ENCODE results near the gene NAB1.

Gene NAB1

DNA sequence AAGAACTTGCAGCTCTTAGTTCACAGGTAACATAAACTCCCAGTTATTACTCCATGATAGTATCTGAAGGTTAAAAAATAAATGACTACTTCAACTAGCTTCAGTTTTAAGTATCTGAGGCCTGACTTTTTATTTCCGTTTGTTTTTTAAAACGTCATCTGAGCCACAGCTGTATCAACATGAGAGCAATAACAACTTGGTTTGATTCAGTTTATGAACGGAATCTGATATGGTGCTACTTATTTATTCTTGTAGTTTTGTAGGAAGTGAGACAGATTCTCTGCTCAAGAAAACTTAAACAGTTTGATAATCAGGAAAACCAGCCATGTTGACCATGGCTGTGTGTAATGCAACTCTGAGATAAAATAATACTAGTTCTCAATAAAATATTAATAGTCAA is 34.9 kb downstream of the NAB1 start:
- no peaks in the 10 kb centered on the region for H3K27me3 ChIP-seq (ENCODE audit: control insufficient read depth in 2 of 2, insufficient read depth in 2 of 2, low read length in 2 of 2)
- H3K36me3 ChIP-seq (ENCODE audit: control insufficient read depth in 2 of 2, insufficient read depth in 2 of 2, low read length in 2 of 2) = peaks cover 17 to 35% of the 10 kb centered on the region in 2 donors
- H3K4me3 ChIP-seq (ENCODE audit: low read length in 2 of 2) = no peak overlapping the region
- H3K9me3 ChIP-seq (ENCODE audit: control insufficient read depth in 2 of 2, low read length in 2 of 2) = no peaks in the 10 kb centered on the region
- H3K9ac ChIP-seq (ENCODE audit: low read depth in 1 of 2, low read length in 2 of 2) = no peak overlapping the region
- no peak overlapping the region for H3K27ac ChIP-seq (ENCODE audit: low read depth in 2 of 2, low read length in 2 of 2)
- peaks cover 0 to 3% of the 10 kb centered on the region in 2 donors for H3K4me1 ChIP-seq (ENCODE audit: control insufficient read depth in 2 of 2, insufficient read depth in 2 of 2, low read length in 2 of 2)

- H3K4me1 ChIP-seq (ENCODE audit: control insufficient read depth in 2 of 2, insufficient read depth in 2 of 2, low read length in 2 of 2) = no peaks in the 10 kb centered on the region
These were observed 36.0 kb downstream of the NAB1 start for GRCh38 chr2:190684931-190685330.

GRCh38 chr2:190685333-190685732 is 36.5 kb downstream of the NAB1 start:
- Histone ChIP-seq H3K27me3 (ENCODE audit: control insufficient read depth in 2 of 2, insufficient read depth in 2 of 2, low read length in 2 of 2) (no peaks in the 10 kb centered on the region), H3K27ac (ENCODE audit: low read depth in 2 of 2, low read length in 2 of 2) (no peak overlapping the region), H3K9me3 (ENCODE audit: control insufficient read depth in 2 of 2, low read length in 2 of 2) (no peaks in the 10 kb centered on the region), H3K36me3 (ENCODE audit: control insufficient read depth in 2 of 2, insufficient read depth in 2 of 2, low read length in 2 of 2) (peaks cover 24 to 37% of the 10 kb centered on the region in 2 donors), H3K4me3 (ENCODE audit: low read length in 2 of 2) (no peak overlapping the region), H3K9ac (ENCODE audit: low read depth in 1 of 2, low read length in 2 of 2) (no peak overlapping the region), H3K4me1 (ENCODE audit: control insufficient read depth in 2 of 2, insufficient read depth in 2 of 2, low read length in 2 of 2) (no peaks in the 10 kb centered on the region)

More at GRCh38 chr2:190684931-190685330, 36.0 kb downstream of the NAB1 start:
- no peaks in the 10 kb centered on the region for H3K27me3 ChIP-seq (ENCODE audit: control insufficient read depth in 2 of 2, insufficient read depth in 2 of 2, low read length in 2 of 2)
- no peak overlapping the region for H3K9ac ChIP-seq (ENCODE audit: low read depth in 1 of 2, low read length in 2 of 2)
- H3K9me3 ChIP-seq (ENCODE audit: control insufficient read depth in 2 of 2, low read length in 2 of 2) = no peaks in the 10 kb centered on the region
- H3K4me3 ChIP-seq (ENCODE audit: low read length in 2 of 2) = no peak overlapping the region
- H3K27ac ChIP-seq (ENCODE audit: low read depth in 2 of 2, low read length in 2 of 2) = no peak overlapping the region
- peaks cover 22 to 37% of the 10 kb centered on the region in 2 donors for H3K36me3 ChIP-seq (ENCODE audit: control insufficient read depth in 2 of 2, insufficient read depth in 2 of 2, low read length in 2 of 2)

- no peaks in the 10 kb centered on the region for H3K4me1 ChIP-seq (ENCODE audit: control insufficient read depth in 2 of 2, insufficient read depth in 2 of 2, low read length in 2 of 2)
- H3K27me3 ChIP-seq (ENCODE audit: control insufficient read depth in 2 of 2, insufficient read depth in 2 of 2, low read length in 2 of 2) = no peaks in the 10 kb centered on the region
- H3K9ac ChIP-seq (ENCODE audit: low read depth in 1 of 2, low read length in 2 of 2) = no peak overlapping the region
- no peak overlapping the region for H3K27ac ChIP-seq (ENCODE audit: low read depth in 2 of 2, low read length in 2 of 2)
- peaks cover 10 to 13% of the 10 kb centered on the region in 2 donors for H3K36me3 ChIP-seq (ENCODE audit: control insufficient read depth in 2 of 2, insufficient read depth in 2 of 2, low read length in 2 of 2)
- H3K9me3 ChIP-seq (ENCODE audit: control insufficient read depth in 2 of 2, low read length in 2 of 2) = no peaks in the 10 kb centered on the region
- no peak overlapping the region for H3K4me3 ChIP-seq (ENCODE audit: low read length in 2 of 2)
These were observed 44.8 kb downstream of the NAB1 start for GRCh38 chr2:190693533-190694232.

DNA sequence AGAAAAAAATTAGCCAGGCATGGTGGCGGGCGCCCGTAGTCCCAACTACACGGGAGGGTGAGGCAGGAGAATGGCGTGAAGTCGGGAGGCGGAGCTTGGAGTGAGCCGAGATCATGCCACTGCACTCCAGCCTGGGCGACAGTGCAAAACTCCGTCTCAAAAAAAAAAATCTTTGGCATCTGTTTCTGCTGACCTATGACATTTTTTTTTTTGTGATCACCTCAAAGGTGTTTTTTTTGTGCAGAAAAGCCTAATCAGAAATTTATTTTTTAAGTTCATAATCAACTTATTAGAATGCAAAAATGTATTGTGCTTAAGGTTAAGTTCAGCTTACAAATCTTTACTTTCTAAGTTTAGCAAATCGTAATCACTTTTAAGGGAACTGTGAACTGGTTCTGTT is 45.6 kb downstream of the NAB1 start:
- no peak overlapping the region for H3K9ac ChIP-seq (ENCODE audit: low read depth in 1 of 2, low read length in 2 of 2)
- peaks cover 6 to 8% of the 10 kb centered on the region in 2 donors for H3K36me3 ChIP-seq (ENCODE audit: control insufficient read depth in 2 of 2, insufficient read depth in 2 of 2, low read length in 2 of 2)
- no peaks in the 10 kb centered on the region for H3K27me3 ChIP-seq (ENCODE audit: control insufficient read depth in 2 of 2, insufficient read depth in 2 of 2, low read length in 2 of 2)
- H3K4me1 ChIP-seq (ENCODE audit: control insufficient read depth in 2 of 2, insufficient read depth in 2 of 2, low read length in 2 of 2) = no peaks in the 10 kb centered on the region
- H3K9me3 ChIP-seq (ENCODE audit: control insufficient read depth in 2 of 2, low read length in 2 of 2) = no peaks in the 10 kb centered on the region
- H3K4me3 ChIP-seq (ENCODE audit: low read length in 2 of 2) = no peak overlapping the region
- no peak overlapping the region for H3K27ac ChIP-seq (ENCODE audit: low read depth in 2 of 2, low read length in 2 of 2)

- Histone ChIP-seq H3K36me3 (ENCODE audit: control insufficient read depth in 2 of 2, insufficient read depth in 2 of 2, low read length in 2 of 2) (peaks cover 2 to 3% of the 10 kb centered on the region in 2 donors), H3K4me1 (ENCODE audit: control insufficient read depth in 2 of 2, insufficient read depth in 2 of 2, low read length in 2 of 2) (no peaks in the 10 kb centered on the region), H3K9ac (ENCODE audit: low read depth in 1 of 2, low read length in 2 of 2) (no peak overlapping the region), H3K4me3 (ENCODE audit: low read length in 2 of 2) (no peak overlapping the region), H3K27me3 (ENCODE audit: control insufficient read depth in 2 of 2, insufficient read depth in 2 of 2, low read length in 2 of 2) (no peaks in the 10 kb centered on the region), H3K9me3 (ENCODE audit: control insufficient read depth in 2 of 2, low read length in 2 of 2) (no peaks in the 10 kb centered on the region), H3K27ac (ENCODE audit: low read depth in 2 of 2, low read length in 2 of 2) (no peak overlapping the region)
These were observed 46.9 kb downstream of the NAB1 start for GRCh38 chr2:190695739-190696138.

GRCh38 chr2:190696792-190697398 is 48.0 kb downstream of the NAB1 start:
- Histone ChIP-seq H3K9me3 (ENCODE audit: control insufficient read depth in 2 of 2, low read length in 2 of 2) (no peaks in the 10 kb centered on the region), H3K27me3 (ENCODE audit: control insufficient read depth in 2 of 2, insufficient read depth in 2 of 2, low read length in 2 of 2) (no peaks in the 10 kb centered on the region), H3K9ac (ENCODE audit: low read depth in 1 of 2, low read length in 2 of 2) (no peak overlapping the region), H3K27ac (ENCODE audit: low read depth in 2 of 2, low read length in 2 of 2) (no peak overlapping the region), H3K4me1 (ENCODE audit: control insufficient read depth in 2 of 2, insufficient read depth in 2 of 2, low read length in 2 of 2) (no peaks in the 10 kb centered on the region), H3K4me3 (ENCODE audit: low read length in 2 of 2) (no peak overlapping the region), H3K36me3 (ENCODE audit: control insufficient read depth in 2 of 2, insufficient read depth in 2 of 2, low read length in 2 of 2) (peaks cover 0 to 3% of the 10 kb centered on the region in 2 donors)

DNA sequence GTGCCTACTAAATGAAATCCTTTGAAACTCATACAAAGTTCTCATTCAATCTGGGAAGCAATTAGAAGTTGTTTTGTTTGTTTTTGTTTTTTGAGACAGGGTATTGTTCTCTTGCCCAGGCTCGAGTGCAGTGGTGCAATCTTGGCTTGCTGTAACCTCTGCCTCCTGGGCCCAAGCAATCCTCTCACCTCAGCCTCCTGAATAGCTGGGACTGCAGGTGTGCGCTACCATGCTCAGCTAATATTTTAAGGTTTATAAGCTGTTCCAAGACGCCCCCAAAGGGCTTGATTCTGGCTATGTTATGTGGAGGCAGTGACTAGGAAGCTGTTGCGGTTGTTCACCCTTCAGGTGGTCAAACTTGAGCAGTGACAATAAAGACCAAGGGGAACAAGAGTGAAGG is 48.5 kb downstream of the NAB1 start:
- no peak overlapping the region for H3K9ac ChIP-seq (ENCODE audit: low read depth in 1 of 2, low read length in 2 of 2)
- no peaks in the 10 kb centered on the region for H3K27me3 ChIP-seq (ENCODE audit: control insufficient read depth in 2 of 2, insufficient read depth in 2 of 2, low read length in 2 of 2)
- no peak overlapping the region for H3K27ac ChIP-seq (ENCODE audit: low read depth in 2 of 2, low read length in 2 of 2)

GRCh38 chr2:190698895-190699294 is 50.0 kb downstream of the NAB1 start:
- Histone ChIP-seq H3K27ac (ENCODE audit: low read depth in 2 of 2, low read length in 2 of 2) (no peak overlapping the region), H3K36me3 (ENCODE audit: control insufficient read depth in 2 of 2, insufficient read depth in 2 of 2, low read length in 2 of 2) (no peaks in the 10 kb centered on the region), H3K9me3 (ENCODE audit: control insufficient read depth in 2 of 2, low read length in 2 of 2) (no peaks in the 10 kb centered on the region), H3K4me1 (ENCODE audit: control insufficient read depth in 2 of 2, insufficient read depth in 2 of 2, low read length in 2 of 2) (no peaks in the 10 kb centered on the region), H3K4me3 (ENCODE audit: low read length in 2 of 2) (no peak overlapping the region), H3K9ac (ENCODE audit: low read depth in 1 of 2, low read length in 2 of 2) (no peak overlapping the region), H3K27me3 (ENCODE audit: control insufficient read depth in 2 of 2, insufficient read depth in 2 of 2, low read length in 2 of 2) (no peaks in the 10 kb centered on the region)

More for the DNA sequence above, 48.5 kb downstream of the NAB1 start:
- no peaks in the 10 kb centered on the region for H3K9me3 ChIP-seq (ENCODE audit: control insufficient read depth in 2 of 2, low read length in 2 of 2)
- no peaks in the 10 kb centered on the region for H3K4me1 ChIP-seq (ENCODE audit: control insufficient read depth in 2 of 2, insufficient read depth in 2 of 2, low read length in 2 of 2)
- H3K36me3 ChIP-seq (ENCODE audit: control insufficient read depth in 2 of 2, insufficient read depth in 2 of 2, low read length in 2 of 2) = peaks cover 0 to 2% of the 10 kb centered on the region in 2 donors
- H3K4me3 ChIP-seq (ENCODE audit: low read length in 2 of 2) = no peak overlapping the region

- H3K36me3 ChIP-seq (ENCODE audit: control insufficient read depth in 2 of 2, insufficient read depth in 2 of 2, low read length in 2 of 2) = no peaks in the 10 kb centered on the region
- H3K4me3 ChIP-seq (ENCODE audit: low read length in 2 of 2) = no peak overlapping the region
- H3K9me3 ChIP-seq (ENCODE audit: control insufficient read depth in 2 of 2, low read length in 2 of 2) = no peaks in the 10 kb centered on the region
- H3K9ac ChIP-seq (ENCODE audit: low read depth in 1 of 2, low read length in 2 of 2) = no peak overlapping the region
- no peak overlapping the region for H3K27ac ChIP-seq (ENCODE audit: low read depth in 2 of 2, low read length in 2 of 2)
- no peaks in the 10 kb centered on the region for H3K27me3 ChIP-seq (ENCODE audit: control insufficient read depth in 2 of 2, insufficient read depth in 2 of 2, low read length in 2 of 2)
- H3K4me1 ChIP-seq (ENCODE audit: control insufficient read depth in 2 of 2, insufficient read depth in 2 of 2, low read length in 2 of 2) = no peaks in the 10 kb centered on the region
These were observed 52.7 kb downstream of the NAB1 start for GRCh38 chr2:190701586-190701985.

All from mucosa of rectum (tissue), 2 donors.